Measurements from ENCODE around the gene RGS6. TPM values are rescaled to one million over a fixed set of nuclear protein-coding genes. Genes with fewer than 3 reads are reported as not detected.

RGS6 gene
- total RNA-seq, 1 donor from 2014 or later = 0.34 TPM

GRCh38 chr14:72528059-72528862 is 596.0 kb downstream of the RGS6 start:
- peaks cover 12% of the 10 kb centered on the region for H3K4me1 Mint-ChIP-seq (ENCODE audit: low read depth, unreplicated experiment)
- Histone ChIP-seq H3K4me2 (ENCODE audit: low read length) (peak overlapping the region; percentile 42), H3K27ac (ENCODE audit: low read depth, low read length) (no peak overlapping the region), H2AFZ (ENCODE audit: low read depth, low read length) (no peak overlapping the region), H3K4me1 (ENCODE audit: insufficient read depth, low read length) (peaks cover 16% of the 10 kb centered on the region), H3K4me3 (ENCODE audit: insufficient read depth, low read depth, low read length) (no peak overlapping the region), H3K9ac (ENCODE audit: low read length) (no peak overlapping the region), H3K79me2 (ENCODE audit: insufficient read depth, low read length) (no peaks in the 10 kb centered on the region), H3K27me3 (ENCODE audit: insufficient read depth, low read length) (no peaks in the 10 kb centered on the region), H4K20me1 (ENCODE audit: insufficient read depth, low read length) (no peaks in the 10 kb centered on the region), H3K36me3 (ENCODE audit: insufficient read depth, low read length) (no peaks in the 10 kb centered on the region), H3K9me3 (ENCODE audit: insufficient read depth, low read depth, low read length) (peaks cover 5% of the 10 kb centered on the region)
- DNase-seq (ENCODE audit: low read depth) (peak; percentile 48), FAIRE-seq (no peak)
- no peak overlapping the region for H3K4me3 Mint-ChIP-seq (ENCODE audit: unreplicated experiment)
- peaks cover 3% of the 10 kb centered on the region for H3K36me3 Mint-ChIP-seq (ENCODE audit: low read depth, unreplicated experiment)
- TF ChIP-seq EZH2 (IDR thresholded peaks at IDR 0.05; ENCODE audit: insufficient read depth, low read length) (no peak), CTCF (IDR thresholded peaks at IDR 0.05; ENCODE audit: insufficient read depth, low read depth, low read length) (no peak)
- H3K9me3 Mint-ChIP-seq (ENCODE audit: unreplicated experiment) = peaks cover 13% of the 10 kb centered on the region
- no peaks in the 10 kb centered on the region for H3K27me3 Mint-ChIP-seq (ENCODE audit: low read depth, unreplicated experiment)
- H3K27ac Mint-ChIP-seq (ENCODE audit: unreplicated experiment) = no peak overlapping the region

GRCh38 chr14:72528863-72529175 is 596.6 kb downstream of the RGS6 start:
- no peak overlapping the region for H3K27ac ChIP-seq (ENCODE audit: low read depth, low read length)
- peaks cover 12% of the 10 kb centered on the region for H3K4me1 Mint-ChIP-seq (ENCODE audit: low read depth, unreplicated experiment)
- no peak overlapping the region for H3K4me3 ChIP-seq (ENCODE audit: insufficient read depth, low read depth, low read length)
- no peak overlapping the region for H3K27ac Mint-ChIP-seq (ENCODE audit: unreplicated experiment)
- H3K79me2 ChIP-seq (ENCODE audit: insufficient read depth, low read length) = no peaks in the 10 kb centered on the region
- H3K36me3 ChIP-seq (ENCODE audit: insufficient read depth, low read length) = no peaks in the 10 kb centered on the region
- peaks cover 3% of the 10 kb centered on the region for H3K36me3 Mint-ChIP-seq (ENCODE audit: low read depth, unreplicated experiment)
- peaks cover 16% of the 10 kb centered on the region for H3K4me1 ChIP-seq (ENCODE audit: insufficient read depth, low read length)
- peaks cover 19% of the 10 kb centered on the region for H3K9me3 Mint-ChIP-seq (ENCODE audit: unreplicated experiment)
- H3K9ac ChIP-seq (ENCODE audit: low read length) = no peak overlapping the region
- no peak overlapping the region for H2AFZ ChIP-seq (ENCODE audit: low read depth, low read length)
- no peaks in the 10 kb centered on the region for H3K27me3 Mint-ChIP-seq (ENCODE audit: low read depth, unreplicated experiment)
- FAIRE-seq = no peak
- H3K9me3 ChIP-seq (ENCODE audit: insufficient read depth, low read depth, low read length) = peaks cover 5% of the 10 kb centered on the region
- H3K4me3 Mint-ChIP-seq (ENCODE audit: unreplicated experiment) = no peak overlapping the region
- TF ChIP-seq CTCF (IDR thresholded peaks at IDR 0.05; ENCODE audit: insufficient read depth, low read depth, low read length) (no peak), EZH2 (IDR thresholded peaks at IDR 0.05; ENCODE audit: insufficient read depth, low read length) (no peak)
- peak overlapping the region; percentile 42 for H3K4me2 ChIP-seq (ENCODE audit: low read length)
- no peak for DNase-seq (ENCODE audit: low read depth)
- no peaks in the 10 kb centered on the region for H4K20me1 ChIP-seq (ENCODE audit: insufficient read depth, low read length)
- H3K27me3 ChIP-seq (ENCODE audit: insufficient read depth, low read length) = no peaks in the 10 kb centered on the region

All from astrocyte (in vitro differentiated cells and primary cell).